ENCODE measurements around the gene ABCC4.

Gene ABCC4

GRCh38 chr13:95035311-95036109, 265.7 kb downstream of the ABCC4 start:
- no peak for DNase-seq

GRCh38 chr13:95033890-95034289, 267.4 kb downstream of the ABCC4 start:
- DNase-seq: no peak

GRCh38 chr13:95032121-95032520, 269.1 kb downstream of the ABCC4 start:
- no peak for DNase-seq

- DNase-seq: no peak
These were observed 270.4 kb downstream of the ABCC4 start for GRCh38 chr13:95030821-95031343.

- no peak for DNase-seq
These were observed 273.6 kb downstream of the ABCC4 start for GRCh38 chr13:95027638-95028037.

GRCh38 chr13:95025116-95025515, 276.1 kb downstream of the ABCC4 start:
- DNase-seq: no peak

- peak; percentile 87 for DNase-seq
These were observed 277.8 kb downstream of the ABCC4 start for GRCh38 chr13:95023405-95023804.

- no peak for DNase-seq
These were observed 280.8 kb downstream of the ABCC4 start for GRCh38 chr13:95020298-95020987.

GRCh38 chr13:95019886-95020285, 281.4 kb downstream of the ABCC4 start:
- no peak for DNase-seq

- DNase-seq: no peak
These were observed 293.9 kb downstream of the ABCC4 start for GRCh38 chr13:95007322-95007721.

GRCh38 chr13:95005300-95005699, 296.0 kb downstream of the ABCC4 start:
- no peak for DNase-seq

GRCh38 chr13:95003019-95003813, 298.0 kb downstream of the ABCC4 start:
- peak; percentile 97 for DNase-seq

GRCh38 chr13:95002126-95002525, 299.1 kb downstream of the ABCC4 start:
- DNase-seq: no peak

- no peak for DNase-seq
These were observed 301.4 kb downstream of the ABCC4 start for GRCh38 chr13:94999871-95000270.

GRCh38 chr13:94997126-94997525, 304.1 kb downstream of the ABCC4 start:
- no peak for DNase-seq

GRCh38 chr13:94996445-94996844, 304.8 kb downstream of the ABCC4 start:
- no peak for DNase-seq

- no peak for DNase-seq
These were observed 306.7 kb downstream of the ABCC4 start for GRCh38 chr13:94994506-94994905.

- no peak for DNase-seq
These were observed 307.6 kb downstream of the ABCC4 start for GRCh38 chr13:94993616-94994015.

GRCh38 chr13:94992036-94992960, 309.0 kb downstream of the ABCC4 start:
- DNase-seq: no peak

GRCh38 chr13:94988654-94989053, 312.6 kb downstream of the ABCC4 start:
- DNase-seq: no peak

- DNase-seq: no peak
These were observed 313.4 kb downstream of the ABCC4 start for GRCh38 chr13:94987869-94988268.

- no peak for DNase-seq
These were observed 314.2 kb downstream of the ABCC4 start for GRCh38 chr13:94987081-94987480.

Measured in NCI-H748 treated with DMSO at 0.1 percent for 48 hours (cell line).